ENCODE results near the gene ABCA8.

ABCA8 gene

GRCh38 chr17:68886401-68886800 is 68.8 kb downstream of the ABCA8 start:
- no peaks in the 10 kb centered on the region for H3K4me1 ChIP-seq (ENCODE audit: control insufficient read depth, low read length)
- no peaks in the 10 kb centered on the region for H3K9me2 ChIP-seq (replicated peaks; ENCODE audit: control insufficient read depth, low read length)
- no peaks in the 10 kb centered on the region for H3K9me3 ChIP-seq (ENCODE audit: control insufficient read depth, insufficient read depth, low read length)
- no peaks in the 10 kb centered on the region for H3K36me3 ChIP-seq (ENCODE audit: control insufficient read depth, low read length)
- TF ChIP-seq, protein P1, sequence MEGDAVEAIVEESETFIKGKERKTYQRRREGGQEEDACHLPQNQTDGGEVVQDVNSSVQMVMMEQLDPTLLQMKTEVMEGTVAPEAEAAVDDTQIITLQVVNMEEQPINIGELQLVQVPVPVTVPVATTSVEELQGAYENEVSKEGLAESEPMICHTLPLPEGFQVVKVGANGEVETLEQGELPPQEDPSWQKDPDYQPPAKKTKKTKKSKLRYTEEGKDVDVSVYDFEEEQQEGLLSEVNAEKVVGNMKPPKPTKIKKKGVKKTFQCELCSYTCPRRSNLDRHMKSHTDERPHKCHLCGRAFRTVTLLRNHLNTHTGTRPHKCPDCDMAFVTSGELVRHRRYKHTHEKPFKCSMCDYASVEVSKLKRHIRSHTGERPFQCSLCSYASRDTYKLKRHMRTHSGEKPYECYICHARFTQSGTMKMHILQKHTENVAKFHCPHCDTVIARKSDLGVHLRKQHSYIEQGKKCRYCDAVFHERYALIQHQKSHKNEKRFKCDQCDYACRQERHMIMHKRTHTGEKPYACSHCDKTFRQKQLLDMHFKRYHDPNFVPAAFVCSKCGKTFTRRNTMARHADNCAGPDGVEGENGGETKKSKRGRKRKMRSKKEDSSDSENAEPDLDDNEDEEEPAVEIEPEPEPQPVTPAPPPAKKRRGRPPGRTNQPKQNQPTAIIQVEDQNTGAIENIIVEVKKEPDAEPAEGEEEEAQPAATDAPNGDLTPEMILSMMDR (IDR thresholded peaks at IDR 0.05; ENCODE audit: low read depth, low read length, poor library complexity, severe bottlenecking), result no peak
- no peak for TF ChIP-seq EZH2phosphoT487 (IDR thresholded peaks at IDR 0.05; ENCODE audit: borderline replicate concordance, low read length)
- no peak overlapping the region for H3K4me2 ChIP-seq (ENCODE audit: low read length)
- no peaks in the 10 kb centered on the region for H3K79me2 ChIP-seq (ENCODE audit: control insufficient read depth, low read length)
- no peak overlapping the region for H3K27ac ChIP-seq (ENCODE audit: low read depth, low read length)
- no peaks in the 10 kb centered on the region for H3K27me3 ChIP-seq (ENCODE audit: control insufficient read depth, low read length)
- H3K4me3 ChIP-seq (ENCODE audit: low read length), result no peak overlapping the region
- H3F3A ChIP-seq (ENCODE audit: control insufficient read depth, insufficient read depth), result no peaks in the 10 kb centered on the region
- H4K20me1 ChIP-seq (ENCODE audit: control insufficient read depth, insufficient read depth, low read depth, low read length), result no peaks in the 10 kb centered on the region

GRCh38 chr17:68884888-68885287 is 70.3 kb downstream of the ABCA8 start:
- Histone ChIP-seq H3K27me3 (ENCODE audit: control insufficient read depth, low read length) (no peaks in the 10 kb centered on the region), H3K4me1 (ENCODE audit: control insufficient read depth, low read length) (no peaks in the 10 kb centered on the region), H3K4me2 (ENCODE audit: low read length) (no peak overlapping the region), H3K9me2 (replicated peaks; ENCODE audit: control insufficient read depth, low read length) (no peaks in the 10 kb centered on the region), H3K36me3 (ENCODE audit: control insufficient read depth, low read length) (no peaks in the 10 kb centered on the region), H3F3A (ENCODE audit: control insufficient read depth, insufficient read depth) (no peaks in the 10 kb centered on the region), H3K27ac (ENCODE audit: low read depth, low read length) (no peak overlapping the region), H4K20me1 (ENCODE audit: control insufficient read depth, insufficient read depth, low read depth, low read length) (no peaks in the 10 kb centered on the region), H3K79me2 (ENCODE audit: control insufficient read depth, low read length) (no peaks in the 10 kb centered on the region), H3K9me3 (ENCODE audit: control insufficient read depth, insufficient read depth, low read length) (peaks cover 8% of the 10 kb centered on the region; the same call in 1 of the 2 replicates), H3K4me3 (ENCODE audit: low read length) (no peak overlapping the region)
- no peak for TF ChIP-seq EZH2phosphoT487 (IDR thresholded peaks at IDR 0.05; ENCODE audit: borderline replicate concordance, low read length)
- TF ChIP-seq, protein P1 (IDR thresholded peaks at IDR 0.05; ENCODE audit: low read depth, low read length, poor library complexity, severe bottlenecking), result no peak

DNA sequence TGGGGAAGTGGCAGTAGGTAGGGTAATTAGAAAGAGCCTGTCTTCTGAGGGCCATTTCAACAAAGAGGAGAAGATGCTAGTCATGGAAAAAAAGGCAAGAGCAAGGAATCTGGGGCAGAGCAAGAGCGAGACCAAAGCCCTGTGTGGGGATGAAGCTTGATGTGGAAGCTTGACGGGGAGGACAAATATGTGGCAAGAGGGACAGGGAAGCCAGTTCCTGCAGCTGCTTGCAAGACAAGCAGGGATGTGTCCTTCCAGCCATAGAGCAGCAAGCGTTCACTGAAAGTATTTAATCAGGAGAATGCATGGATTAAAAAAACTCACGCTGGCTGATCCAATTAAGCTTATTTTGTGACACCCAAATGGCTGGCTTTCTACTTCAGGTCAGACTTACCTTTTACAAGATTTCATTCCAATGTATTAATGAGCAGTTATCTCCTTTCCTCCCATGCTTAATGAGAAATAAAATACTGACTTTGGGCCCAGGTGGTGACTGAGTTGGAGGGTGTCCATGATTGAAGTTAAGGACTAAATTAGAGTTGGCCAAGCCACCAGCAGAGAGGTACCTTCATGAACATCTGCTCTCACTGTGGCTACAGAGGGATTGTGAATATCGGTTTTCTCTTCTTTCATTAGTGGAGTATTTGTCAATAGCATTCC is 76.8 kb downstream of the ABCA8 start:
- Histone ChIP-seq H3F3A (ENCODE audit: control insufficient read depth, insufficient read depth) (no peaks in the 10 kb centered on the region), H3K79me2 (ENCODE audit: control insufficient read depth, low read length) (no peaks in the 10 kb centered on the region), H3K27ac (ENCODE audit: low read depth, low read length) (no peak overlapping the region), H3K4me3 (ENCODE audit: low read length) (no peak overlapping the region), H3K9me3 (ENCODE audit: control insufficient read depth, insufficient read depth, low read length) (peaks cover 12% of the 10 kb centered on the region; the same call in 1 of the 2 replicates), H3K4me2 (ENCODE audit: low read length) (no peak overlapping the region), H3K4me1 (ENCODE audit: control insufficient read depth, low read length) (no peaks in the 10 kb centered on the region), H3K27me3 (ENCODE audit: control insufficient read depth, low read length) (no peaks in the 10 kb centered on the region), H4K20me1 (ENCODE audit: control insufficient read depth, insufficient read depth, low read depth, low read length) (no peaks in the 10 kb centered on the region), H3K36me3 (ENCODE audit: control insufficient read depth, low read length) (no peaks in the 10 kb centered on the region), H3K9me2 (replicated peaks; ENCODE audit: control insufficient read depth, low read length) (no peaks in the 10 kb centered on the region)
- TF ChIP-seq, protein P1 (IDR thresholded peaks at IDR 0.05; ENCODE audit: low read depth, low read length, poor library complexity, severe bottlenecking), result no peak
- no peak for TF ChIP-seq EZH2phosphoT487 (IDR thresholded peaks at IDR 0.05; ENCODE audit: borderline replicate concordance, low read length)
